Loucy (cell line): Measurements from ENCODE around the gene LCOR.

Source experiments
- CTCF ChIP-seq: fragments of 200-600 bp; sonication (generic); conservative IDR thresholded peaks from 2 replicates; pipeline ENCODE4 v1.5.1; 2014; ENCODE audit warnings: mild to moderate bottlenecking, antibody characterized with exemption, low read length
- EZH2phosphoT487 ChIP-seq: fragments of 200-600 bp; IDR thresholded peaks from 2 replicates; pipeline ENCODE4 v1.6.1; 2018; ENCODE audit warnings: antibody characterized with exemption, mild to moderate bottlenecking, moderate library complexity, borderline replicate concordance

DNA sequence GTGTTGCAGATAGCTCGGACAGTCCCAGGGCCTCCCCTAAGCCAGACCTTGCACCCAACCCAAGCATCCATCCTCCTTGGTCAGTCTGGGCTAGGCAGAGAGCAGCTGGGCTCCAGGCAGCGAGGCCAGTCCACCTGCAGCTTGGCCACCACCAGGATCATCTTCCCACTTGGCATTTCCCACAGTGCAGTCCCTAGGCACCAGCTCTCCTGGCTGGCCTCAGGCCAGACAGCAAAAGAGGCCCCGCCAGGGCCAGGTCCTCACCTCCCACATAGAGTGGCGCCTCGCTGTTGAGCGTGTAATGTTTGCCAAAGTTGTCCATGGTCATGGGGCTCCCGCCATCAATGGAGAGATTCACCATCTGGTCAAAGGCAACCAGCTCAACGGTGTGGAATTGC lies 171.7 kb downstream of the LCOR start:
- TF ChIP-seq CTCF (no peak), EZH2phosphoT487 (no peak)
